AG08395 (cell line): ENCODE data around the gene NPM3.

Source experiments
- DNase-seq: peaks from one replicate; pipeline ENCODE4 v3.0.0; 2012; ENCODE audit warnings: mixed read lengths, low spot score

Gene NPM3, protein sequence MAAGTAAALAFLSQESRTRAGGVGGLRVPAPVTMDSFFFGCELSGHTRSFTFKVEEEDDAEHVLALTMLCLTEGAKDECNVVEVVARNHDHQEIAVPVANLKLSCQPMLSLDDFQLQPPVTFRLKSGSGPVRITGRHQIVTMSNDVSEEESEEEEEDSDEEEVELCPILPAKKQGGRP

DNA sequence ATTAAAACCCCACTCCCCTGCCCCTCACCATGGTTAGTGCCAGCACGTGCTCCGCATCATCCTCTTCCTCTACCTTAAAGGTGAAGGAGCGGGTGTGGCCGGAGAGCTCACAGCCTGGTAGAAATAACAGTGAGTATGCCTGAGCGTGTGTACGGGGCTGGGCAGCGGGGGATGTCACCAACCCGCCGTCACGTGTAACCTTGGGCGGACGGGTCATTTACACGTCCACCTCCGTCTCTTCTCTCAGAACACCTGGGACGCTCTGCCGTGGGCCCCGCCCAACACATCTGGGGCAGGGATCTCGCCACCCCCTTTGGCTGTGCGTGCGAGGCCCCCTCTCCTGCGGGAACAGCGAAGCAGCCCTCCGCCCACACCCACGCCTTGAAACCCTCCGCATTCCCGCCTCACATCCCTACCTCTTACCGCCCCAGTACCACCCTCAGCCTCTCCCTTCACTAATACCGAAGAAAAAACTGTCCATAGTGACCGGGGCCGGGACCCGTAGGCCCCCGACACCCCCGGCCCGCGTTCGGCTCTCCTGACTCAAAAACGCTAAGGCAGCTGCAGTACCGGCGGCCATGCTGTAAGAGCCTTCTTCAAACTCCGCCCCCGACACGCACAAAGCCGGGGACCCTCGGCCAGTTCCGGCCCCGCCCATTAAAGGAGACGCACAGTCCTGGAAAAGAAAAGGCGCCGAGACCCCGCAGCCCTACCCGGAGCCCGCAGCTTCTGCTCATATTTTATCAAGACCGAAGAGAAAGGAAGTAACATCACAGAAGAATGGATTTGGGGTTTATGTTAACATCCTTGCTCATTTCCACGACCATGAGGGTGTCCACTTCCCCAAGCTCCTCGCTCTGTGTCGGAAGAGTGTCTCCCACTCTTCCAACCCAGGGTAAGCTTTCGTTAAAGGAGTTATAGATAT, at the start of gene NPM3:
Gene NPM3 (minus strand): TSS at position 636 of the 925 bp plus-strand sequence. CDS start 56 bp downstream, at position 580.
- peak; percentile 94 for DNase-seq

DNA sequence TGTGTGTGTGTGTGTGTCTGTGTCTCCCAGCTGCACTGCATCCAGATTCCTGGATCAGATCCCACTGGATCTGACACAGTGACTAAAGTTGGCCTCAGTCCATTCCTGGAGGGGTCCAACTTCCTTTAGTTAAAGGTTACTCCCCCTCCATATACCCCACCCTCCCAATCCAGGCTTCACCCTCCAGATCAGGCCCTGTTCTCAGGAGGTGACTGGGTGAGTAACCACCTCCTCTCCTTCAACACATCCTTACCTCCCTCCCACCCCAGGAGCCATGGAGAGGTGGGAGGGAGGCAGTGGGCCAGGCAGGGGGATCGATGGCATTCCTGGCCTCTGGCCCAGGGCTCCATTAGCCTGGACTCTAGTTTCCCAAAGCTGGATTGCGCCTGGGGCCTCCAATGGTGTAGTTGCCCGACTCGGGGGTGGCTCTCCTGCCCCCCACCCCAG, 49.1 kb upstream of the NPM3 start:
- DNase-seq = no peak

DNA sequence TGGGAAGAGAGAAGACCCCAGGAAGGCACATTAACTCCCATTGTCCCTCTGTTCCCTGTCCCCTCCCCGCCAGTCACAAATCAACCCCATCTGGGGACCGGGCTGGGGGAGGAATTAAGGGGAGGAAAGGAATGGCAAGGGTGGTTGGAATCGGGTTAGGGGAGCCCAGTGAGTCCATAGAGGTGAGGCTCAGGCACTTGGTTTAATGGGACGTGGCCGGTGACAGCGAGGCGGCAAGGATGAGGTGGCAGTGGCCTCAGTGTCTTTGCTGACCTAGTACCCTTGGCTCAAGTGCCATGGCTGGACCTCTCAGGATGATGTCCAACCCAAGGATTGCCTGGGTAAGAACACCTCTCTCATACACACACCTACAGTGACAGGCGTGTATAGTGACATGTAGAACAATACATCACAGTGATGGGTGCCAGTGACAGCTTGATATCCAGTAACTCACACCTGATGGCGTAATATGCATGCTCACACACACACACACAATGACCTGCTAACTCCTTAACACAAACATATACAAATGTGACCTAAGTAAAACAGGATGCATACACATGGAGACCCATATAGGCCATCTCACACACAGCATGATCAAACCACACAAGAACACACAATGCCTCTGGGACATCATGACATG, 48.0 kb upstream of the NPM3 start:
- DNase-seq = no peak

DNA sequence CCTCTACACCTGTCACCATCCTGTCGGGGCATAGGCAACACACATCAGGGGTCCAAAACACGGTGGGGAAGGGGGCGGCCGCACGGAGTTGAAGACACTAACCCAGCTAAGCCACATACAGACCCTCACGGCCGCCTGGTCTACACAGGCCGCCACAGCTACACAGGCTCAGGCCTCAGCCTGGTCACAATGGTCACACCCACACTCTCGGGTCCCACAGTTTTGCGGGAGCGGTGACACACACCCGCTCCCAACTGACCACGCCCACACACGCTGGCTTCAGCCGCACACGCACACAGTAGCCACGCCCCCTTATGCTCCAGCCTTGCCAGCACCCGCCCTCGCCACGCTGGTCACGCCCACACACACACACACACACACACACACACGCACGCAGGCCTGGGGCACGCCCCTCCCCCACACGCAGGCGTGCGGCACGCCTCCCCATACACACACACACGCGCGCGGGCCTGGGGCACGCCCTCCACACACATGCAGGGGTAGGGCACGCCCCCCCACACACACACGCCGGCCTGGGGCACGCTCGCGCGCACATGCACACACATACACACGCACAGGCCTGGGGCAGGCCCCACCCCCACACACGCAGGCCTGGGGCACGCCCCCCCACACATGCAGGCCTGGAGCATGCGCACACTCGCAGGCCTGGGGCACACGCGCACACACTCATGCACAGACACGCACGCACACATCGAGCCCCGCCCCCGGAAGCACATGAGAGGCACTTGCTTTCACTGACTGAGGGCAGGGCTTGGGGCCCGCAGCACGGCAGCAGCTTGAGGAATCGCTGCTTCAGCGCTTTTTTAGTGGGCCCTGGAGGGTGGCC, 47.3 kb upstream of the NPM3 start:
- DNase-seq = peak; percentile 96

DNA sequence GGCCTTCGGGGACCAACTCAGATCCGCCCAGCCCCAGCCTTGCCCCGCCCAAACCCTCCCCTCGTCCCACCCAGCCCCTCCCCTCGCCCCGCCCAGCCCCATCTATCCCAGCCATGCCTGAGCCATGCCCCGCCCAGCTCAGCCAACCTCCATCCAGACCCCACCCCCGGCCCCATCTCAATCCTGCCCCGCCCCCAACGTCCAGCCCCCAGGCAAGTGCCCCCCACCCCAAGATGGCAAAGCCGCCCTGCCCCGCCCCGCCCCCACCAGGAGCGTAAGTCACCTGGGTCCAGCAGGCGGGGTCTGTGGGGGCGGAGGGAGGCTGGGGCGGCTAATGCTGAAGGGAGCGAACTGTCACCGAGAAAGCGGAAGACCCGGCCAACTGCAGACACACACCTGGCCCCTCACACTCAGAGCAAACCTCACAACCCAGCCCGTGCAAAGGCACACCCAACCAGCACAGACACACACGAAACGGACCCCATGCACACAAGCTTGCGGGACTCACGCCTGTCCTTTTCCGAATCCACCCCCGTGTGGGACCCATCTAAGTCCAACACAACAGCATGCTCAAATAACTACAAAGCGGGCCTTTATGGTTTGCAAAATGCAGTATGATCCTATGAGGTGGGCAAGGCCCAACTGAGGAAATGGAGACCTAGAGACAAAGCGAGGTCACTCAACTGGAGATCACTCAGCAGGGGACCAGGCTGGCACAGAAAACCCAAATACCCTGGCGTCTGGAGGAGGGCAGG, 46.5 kb upstream of the NPM3 start:
- DNase-seq = peak; percentile 50

DNA sequence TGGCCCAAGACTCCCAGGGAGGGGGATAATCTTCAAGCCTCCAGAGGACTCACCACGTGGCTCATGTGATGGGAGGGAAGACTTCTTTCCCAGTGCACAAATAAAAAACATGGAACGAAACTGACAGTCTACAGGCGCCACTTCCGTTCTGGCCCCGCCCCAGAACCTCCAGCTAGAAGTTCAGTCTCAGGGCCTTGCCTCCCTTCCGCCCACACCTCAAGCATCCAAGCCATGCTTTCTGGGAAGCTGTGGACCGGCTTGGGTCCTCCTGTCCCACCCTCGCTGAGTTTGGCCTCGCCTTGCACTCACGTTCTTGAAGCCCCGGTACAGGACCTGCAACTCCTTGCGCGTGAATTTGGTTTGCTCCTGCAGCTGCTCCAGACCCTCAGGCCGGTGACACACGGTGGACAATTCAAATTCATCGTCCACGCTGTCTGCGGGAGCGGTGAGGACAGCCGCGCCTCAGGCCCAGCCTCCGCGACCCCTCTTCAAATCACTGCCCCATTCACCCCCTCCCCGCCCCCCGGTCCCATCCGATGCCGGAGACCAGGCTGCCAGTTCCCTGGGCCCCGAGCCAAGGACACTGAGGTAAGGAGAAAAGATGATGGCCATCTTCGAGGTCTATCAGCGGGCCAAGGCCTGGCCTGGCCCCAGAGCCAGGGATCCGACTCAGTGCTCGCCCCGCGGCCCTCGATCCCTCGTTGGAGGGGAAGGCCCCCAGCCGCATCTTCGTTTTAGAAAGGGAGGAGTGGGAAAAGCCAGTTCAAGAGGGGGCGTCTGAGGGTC, 45.7 kb upstream of the NPM3 start:
- DNase-seq = no peak

DNA sequence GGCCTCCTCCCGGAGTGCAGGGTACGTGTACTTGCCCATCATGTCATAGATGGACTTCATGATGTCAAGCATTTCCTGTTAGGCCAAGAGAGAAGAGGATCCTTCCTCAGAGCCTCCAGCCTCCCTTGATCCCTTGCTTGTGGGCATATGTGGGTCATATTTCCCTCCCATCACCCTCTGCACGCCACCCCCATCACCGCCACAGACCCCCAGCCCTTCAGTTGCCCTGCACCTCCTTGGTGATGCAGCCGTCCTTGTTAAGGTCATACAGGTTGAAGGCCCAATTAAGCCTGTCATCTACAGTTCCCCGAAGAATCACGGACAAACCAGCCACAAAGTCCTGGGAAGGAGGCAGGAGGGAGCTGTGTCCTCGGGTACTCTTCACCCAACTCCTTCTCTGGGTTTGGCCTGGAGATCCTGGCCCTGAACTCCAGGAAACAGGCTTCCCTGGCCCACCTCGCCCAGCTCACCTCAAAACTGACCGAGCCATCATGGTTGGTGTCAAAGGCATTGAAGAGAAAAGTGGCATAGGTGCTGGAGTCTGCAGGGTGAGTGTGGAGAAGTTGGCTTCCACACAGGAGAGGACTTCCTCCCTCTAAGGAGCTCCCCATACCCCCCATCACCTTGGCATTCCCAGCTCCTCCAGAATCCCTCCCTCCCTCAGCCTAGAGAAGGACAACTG, 44.8 kb upstream of the NPM3 start:
- DNase-seq = no peak

DNA sequence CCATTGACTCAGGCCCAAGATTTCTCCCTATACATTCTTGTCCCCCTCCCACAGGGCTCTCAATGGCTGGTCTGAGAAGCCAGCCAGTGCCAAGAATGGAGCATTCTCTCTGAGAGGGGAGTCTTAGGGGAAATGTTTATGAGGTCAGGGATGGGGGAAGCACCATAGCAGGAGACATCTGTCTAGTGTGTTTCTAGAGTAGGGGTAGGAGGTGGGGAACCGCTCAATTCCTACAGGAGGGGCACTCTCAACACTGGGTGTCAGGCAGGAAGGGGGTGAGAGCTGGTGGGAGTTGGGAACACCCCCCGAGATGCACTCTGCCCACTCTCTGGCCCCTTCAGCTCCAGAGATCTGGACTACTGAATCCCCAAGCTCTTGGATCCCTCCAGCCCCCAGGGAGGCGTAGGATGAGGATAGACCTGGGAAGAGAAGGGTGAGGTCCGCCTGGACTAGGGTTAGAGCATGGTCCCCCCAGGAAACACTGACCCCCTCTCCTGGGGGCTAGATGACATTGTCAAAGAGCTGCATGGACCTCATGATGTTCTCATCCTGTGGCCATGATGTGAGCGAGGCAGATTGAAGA, 43.7 kb upstream of the NPM3 start:
- no peak for DNase-seq

DNA sequence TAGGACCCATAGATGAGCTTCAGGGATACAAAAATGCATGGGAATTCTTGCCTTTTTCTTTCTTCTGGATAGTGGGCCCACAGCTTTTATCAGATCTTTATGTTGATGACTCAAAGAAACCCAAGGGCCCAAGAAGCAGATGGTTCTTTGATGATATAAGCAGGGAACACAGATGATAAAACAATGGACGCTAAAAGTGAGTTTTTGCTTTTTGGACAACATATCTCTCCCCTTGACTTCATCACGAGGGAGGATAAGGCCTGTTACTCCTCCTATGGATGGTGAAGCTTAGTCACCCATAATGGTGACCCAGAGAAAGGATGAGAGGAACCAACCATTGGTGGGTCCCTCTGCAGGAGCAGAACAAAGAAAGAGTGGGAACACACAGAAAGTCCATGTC, 41.5 kb upstream of the NPM3 start:
- DNase-seq = no peak

DNA sequence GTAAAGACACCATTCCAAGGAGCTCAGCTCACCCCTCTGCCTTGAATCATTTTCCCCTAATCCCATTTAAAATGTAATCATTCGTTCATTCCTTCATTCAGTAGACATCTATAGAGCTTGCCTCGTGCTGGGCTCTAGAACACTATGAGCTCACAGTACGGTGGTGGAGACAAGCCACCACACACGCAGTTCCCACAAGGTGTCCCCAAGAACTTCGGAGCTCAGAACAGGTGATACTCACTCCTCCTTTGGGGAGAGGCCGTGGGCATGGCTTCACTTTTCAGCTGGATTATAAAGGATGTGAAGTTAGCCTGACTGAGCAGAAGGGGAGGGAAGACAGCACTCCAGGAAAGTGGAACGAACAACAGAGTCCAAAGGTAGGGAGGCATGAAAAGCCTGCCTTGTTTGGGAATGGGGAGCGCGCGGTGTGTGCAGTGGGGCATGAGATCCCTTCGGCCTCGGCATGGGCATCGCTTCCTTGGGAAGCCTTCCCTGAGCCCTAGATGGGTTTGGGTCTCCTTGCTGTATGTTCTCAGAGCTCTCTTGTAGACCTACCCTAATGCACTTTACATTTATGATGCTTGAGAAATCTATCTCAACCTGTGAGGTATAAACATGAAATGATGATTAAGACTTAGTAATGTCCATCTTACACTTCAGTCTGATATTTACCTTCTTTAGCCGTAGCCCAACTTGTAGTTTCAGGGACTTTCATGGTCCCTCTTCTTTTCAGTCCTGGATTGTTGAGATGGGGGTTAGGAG, 35.8 kb upstream of the NPM3 start:
- DNase-seq = no peak

DNA sequence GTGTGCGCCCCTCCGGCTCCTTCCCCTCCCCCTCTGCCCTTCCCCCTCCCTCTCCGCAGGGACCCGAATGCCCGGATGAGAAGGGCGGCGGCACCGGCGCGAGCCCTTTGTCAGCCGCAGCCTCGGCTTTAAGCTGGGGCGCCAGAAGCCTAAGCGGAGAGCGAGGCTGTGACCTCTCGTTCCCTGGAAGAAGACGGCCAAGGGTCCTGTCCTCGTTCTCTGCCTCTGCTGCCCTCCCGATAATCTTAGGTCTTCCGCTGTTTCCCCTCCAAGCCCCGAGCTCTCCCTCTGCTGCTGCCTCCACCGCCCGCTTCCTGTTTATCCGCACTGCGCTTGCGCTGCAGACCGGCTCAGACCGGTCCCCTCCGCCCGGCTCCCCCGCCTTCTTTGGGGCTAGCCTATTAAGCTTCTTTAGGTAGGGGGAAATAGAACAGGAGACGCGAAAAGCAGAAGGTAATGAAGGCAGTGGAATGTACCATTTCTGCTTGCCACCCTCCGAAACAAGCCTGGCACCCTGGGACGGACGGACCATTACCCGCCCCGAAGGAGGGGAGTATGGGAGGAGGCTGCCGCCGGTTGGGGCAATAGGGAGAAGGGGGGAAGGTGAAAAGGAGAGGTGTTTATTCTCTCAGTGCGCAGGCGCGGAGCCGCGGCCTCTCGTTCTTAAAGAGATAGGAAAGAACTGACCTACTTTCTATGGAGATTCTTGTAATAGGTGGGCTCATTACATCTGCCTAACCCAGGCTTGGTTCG, 35.0 kb upstream of the NPM3 start, which contains the start of gene OGA:
Gene OGA (minus strand): TSS at position 326 of the 753 bp plus-strand sequence. CDS start 422 bp downstream, outside the sequence.
- peak; percentile 99 for DNase-seq

DNA sequence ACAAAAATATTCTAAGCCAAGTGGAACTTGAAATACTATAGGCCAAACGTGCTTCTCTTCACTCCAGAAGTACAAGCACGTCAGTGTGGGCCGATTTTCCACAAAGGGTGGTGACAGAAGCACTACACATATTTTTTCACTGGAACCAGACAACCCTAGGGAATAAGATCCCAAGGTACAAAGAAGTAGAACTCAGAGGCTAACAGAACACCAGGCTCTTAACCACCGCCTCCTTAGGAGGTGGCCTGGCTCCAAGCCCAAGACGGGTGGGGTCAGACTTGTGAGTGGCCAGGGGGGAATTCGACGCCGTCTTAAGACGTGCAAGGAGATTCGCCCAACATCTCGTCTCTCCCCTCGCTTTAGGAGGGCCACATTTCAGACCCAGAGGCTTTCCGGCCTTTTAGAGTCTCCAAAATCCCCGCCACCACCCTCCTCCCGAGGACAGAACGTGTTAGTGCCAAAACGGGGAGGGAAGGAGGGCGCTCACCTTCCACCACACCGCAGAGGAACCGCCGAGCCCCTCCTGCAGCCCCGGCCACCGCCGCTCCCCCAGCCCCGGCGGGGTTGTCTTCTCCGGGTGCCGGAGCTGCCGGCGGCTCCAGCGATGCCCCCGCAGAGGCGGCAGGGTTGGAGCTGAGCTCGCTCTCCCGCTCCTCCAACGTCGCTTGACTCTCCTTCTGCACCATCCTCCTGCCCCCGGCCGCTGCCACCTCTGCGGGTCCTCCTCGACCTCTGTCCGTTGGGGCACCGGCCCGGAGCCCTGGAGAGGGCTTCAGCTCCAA, 34.3 kb upstream of the NPM3 start:
- DNase-seq = peak; percentile 89

DNA sequence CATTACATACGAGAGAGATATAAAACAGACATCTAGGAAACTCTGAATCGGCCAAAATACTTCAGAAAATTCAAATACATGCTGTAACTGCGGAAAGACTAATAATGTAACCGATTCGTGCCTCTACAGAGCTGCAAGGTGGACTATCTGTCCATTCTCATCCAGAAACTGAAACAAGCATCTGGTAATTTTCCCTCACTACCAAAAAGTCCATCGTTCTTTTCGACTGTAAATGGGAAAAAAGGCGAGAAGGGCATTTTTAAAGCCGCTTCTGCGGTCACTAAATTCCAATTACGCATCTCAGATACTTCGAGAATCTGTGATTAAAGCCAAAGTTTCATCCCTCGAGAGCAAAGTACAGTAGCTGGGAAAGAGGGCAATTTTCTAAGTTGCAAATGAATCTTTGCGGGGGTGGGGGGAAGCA, 33.7 kb upstream of the NPM3 start:
- no peak for DNase-seq

DNA sequence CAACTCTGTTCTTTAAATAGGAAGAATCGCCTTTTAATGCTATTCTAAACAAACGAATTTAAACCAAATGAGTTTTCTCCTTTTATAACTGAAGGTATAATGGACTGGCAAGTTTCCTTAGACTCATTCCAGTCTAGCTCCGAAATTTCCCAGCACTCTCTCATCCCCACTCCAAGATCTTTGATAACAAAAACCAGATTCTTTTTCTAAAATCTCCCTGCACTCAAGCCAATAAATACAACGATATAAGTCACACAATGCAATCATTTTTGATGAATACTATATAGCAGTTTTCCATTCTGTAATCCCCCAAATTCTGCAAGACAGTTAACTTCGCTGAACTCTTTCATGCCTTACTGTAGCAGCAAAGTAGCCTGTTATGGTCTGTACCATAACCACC, 33.1 kb upstream of the NPM3 start:
- DNase-seq = no peak

DNA sequence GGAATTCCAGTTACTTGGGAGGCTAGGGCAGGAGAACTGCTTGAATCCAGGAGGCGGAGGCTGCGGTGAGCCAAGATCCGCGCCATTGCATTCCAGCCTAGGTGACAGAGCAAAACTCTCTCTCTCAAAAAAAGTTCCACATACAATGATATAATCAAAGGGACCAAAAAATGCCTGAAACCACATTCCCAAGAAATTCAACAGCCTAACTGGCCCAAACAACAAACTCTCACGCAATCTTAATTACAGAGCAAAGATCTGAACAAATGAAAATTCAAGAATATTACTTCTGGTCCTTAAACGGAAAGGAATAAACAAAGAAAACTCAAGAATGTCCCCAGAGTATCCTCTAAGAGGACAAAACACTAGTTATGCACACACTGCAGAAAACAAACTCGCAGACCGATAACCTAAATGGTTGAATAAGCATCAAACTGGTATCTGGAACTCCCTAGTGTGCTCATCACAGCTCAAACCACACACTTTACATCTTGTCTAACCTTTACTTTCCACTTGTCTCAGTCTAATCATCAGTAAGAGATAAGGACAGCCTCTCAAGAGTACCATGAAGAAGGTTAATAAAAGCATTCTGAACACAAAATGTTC, 31.3 kb upstream of the NPM3 start:
- DNase-seq = no peak

DNA sequence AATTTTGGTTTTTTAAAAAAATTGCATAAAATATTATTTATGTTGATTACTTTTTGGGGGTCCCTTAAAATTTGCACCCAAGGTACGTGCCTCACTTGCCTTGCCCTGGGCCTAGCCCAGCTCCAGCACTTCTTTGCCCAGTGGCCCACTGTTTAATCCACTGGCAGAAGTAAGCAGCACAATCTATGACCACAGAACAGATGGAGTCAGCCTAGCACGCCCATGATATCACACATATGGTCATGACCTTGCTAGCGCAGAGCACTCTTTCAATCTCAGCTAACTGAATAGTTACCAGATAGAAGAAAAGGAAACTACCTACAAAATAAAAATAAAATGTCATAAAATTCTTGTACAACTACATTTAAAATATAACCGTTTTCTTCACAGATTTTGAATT, 29.4 kb upstream of the NPM3 start:
- no peak for DNase-seq

DNA sequence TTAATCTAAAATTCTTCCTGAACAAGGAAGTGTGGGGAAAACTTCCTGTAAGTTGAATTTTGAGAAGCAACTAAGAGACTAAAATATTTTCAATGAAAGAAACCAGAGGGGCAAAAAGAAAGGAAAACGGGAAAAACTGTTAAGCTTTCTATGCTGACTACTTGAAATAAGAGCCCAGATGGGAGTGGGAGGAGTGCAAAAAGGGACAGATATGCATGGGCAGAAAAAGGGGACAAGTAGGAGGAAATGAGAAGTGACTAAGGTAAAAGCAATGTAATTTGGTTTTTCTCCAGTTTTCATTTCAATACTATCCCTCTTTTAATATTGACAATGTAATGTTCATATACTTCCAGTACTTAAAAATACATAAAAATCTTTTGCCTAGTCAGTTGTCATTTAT, 23.9 kb upstream of the NPM3 start:
- no peak for DNase-seq
